Measurements from ENCODE around the gene NTRK1.

Gene NTRK1

DNA sequence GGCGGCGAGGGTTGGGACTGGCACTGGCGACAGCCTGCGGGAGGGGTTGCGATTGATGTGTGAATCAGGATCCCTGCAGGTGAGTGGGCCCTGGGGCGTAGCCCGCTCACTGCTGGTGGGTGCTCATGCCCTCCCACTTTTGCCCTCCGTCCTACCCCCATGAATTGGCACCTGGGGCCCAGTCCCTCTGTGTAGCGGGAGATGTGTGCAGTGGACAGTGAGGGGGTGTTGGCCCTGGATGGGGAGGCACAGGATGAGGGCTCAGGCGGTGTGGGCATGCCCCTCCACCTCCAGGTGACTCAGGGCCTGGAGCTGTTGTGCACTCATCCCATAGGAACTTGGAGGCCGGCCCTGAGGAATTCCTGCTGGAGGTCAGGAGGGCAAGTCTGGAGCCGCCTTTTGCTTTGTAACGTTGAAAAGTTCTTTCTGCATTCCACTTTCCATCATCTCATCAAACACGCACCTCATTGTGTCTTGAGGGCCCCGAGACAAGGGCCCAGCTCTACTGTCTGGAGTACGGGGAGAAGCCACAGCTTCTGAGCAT, 35.9 kb downstream of the NTRK1 start:
- no peak for DNase-seq (ENCODE audit: low read depth in 4 of 4, low spot score in 1 of 4)

DNA sequence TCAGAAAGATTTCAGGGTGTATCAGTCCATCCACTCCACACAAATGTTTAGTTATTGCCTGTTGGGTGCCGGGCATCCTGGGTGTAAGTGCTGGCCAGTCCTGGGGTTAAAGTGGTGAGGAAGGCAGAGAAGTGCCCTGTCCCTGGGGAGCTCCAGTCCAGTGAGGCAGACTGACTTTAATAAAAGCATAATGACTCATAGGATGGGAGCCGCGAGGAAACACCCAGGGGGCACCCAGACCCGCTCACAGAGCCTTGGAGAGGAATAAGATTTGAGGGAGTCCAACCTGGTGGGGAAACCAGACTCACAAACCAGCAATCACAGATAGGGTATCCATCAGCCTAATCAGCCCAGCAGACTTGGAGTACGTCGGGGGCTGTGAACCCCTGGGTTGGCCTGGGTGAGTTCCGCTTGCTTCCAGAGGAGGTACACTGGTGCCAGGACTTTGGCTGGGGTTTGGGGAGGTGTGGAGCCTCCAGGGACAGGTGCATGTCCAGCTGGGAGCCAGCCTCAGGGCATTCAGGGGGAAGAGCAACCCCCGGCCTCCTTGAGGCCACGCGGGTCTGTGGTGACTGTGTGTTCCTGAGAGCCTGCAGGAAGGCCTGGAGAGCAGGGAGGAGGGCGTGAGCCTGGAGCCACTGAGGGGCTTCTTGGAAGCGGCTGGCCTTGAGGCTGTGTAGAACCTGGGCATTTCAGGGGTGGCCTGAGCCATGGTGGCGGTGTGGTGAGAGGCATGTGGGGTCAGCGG, 36.6 kb downstream of the NTRK1 start:
- DNase-seq (ENCODE audit: low read depth in 4 of 4, low spot score in 1 of 4), result no peak

DNA sequence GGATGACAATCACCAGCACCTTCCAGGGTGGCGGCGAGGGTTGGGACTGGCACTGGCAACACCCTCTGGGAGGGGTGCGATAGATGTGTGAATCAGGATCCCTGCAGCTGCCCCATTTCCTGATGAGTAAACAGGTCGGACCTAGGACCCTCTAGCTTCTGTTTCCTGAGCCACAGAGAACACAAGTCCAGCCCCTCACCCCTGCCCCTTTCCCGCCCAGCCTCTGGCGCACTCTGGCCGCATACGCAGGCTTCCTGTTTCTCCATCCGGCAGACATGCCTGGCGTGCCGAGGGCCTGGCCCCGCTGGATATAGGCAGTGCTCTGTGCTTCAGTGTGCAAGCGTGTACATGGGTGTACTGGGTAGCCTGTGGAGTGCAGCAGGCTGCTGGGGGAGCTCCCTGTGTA, 37.5 kb downstream of the NTRK1 start:
- no peak for DNase-seq (ENCODE audit: low read depth in 4 of 4, low spot score in 1 of 4)

DNA sequence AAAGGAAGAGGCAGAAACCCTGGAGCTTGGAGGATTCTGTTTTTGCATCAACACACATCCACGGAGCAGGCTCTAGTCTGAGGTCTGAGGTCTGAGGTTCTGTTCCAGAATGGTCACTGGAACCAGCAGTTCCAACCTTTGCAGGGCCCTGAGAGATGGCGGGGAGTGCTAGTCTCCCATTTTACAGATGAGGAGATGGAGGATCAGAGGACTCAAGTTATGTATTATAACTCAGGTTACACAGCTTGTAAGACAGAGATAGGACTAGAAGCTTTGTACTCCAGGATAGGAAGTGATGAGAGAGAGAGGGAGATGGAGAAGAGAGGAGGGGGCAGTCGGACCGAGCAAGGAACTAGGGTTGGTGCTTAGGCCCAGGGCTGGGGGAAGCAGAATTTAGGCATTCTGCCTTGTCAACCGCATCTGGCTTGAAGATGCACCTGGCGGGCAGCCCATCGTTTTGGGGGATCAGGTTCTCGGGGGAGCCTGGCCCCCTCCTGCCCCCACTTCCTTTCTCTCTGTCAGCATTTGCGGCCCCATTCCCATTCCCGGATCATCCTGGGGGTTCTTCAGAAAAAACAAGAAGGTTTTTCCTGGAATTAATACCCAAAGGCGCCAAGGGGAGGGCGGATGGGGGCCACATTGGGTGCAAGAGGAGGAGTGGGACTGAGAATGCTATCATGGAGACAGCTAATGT, 38.5 kb downstream of the NTRK1 start:
- no peak for DNase-seq (ENCODE audit: low read depth in 4 of 4, low spot score in 1 of 4)

DNA sequence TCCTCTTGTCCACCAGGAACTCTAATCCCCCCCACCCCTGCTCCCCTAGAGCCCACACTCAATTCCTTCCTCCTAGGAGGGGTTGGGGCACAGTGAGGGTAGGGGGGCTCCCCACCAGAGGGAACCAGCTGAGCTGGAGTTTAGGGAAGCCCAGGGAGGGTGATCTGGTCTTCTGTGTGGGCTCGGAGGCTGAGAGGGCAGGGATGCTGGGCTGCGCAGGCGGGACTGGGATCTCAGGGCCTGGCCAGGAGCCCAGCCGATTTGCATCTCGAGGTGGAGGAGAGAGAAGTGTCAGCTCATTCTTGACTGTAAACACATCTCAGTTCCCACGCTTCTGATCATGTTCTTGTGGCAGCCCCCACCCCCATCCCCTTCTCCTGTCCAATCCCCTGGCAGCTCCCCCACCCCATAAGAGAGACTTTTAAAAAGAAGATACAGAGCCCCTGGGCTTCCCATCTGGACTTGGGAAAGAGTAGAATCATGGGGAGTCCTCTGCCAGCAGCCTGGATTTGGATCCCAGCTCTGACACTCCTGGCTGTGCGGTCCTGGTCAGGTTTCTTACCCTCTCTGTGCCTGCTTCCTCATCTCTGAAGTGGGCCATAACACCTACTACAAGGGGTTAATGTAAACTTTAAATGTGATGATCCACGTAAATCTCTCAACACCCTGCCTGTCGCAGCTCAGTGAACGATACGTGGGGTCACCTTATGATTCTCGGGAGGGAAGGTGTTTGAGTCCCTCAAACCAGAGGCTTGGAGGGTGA, 39.5 kb downstream of the NTRK1 start:
- no peak for DNase-seq (ENCODE audit: low read depth in 4 of 4, low spot score in 1 of 4)

DNA sequence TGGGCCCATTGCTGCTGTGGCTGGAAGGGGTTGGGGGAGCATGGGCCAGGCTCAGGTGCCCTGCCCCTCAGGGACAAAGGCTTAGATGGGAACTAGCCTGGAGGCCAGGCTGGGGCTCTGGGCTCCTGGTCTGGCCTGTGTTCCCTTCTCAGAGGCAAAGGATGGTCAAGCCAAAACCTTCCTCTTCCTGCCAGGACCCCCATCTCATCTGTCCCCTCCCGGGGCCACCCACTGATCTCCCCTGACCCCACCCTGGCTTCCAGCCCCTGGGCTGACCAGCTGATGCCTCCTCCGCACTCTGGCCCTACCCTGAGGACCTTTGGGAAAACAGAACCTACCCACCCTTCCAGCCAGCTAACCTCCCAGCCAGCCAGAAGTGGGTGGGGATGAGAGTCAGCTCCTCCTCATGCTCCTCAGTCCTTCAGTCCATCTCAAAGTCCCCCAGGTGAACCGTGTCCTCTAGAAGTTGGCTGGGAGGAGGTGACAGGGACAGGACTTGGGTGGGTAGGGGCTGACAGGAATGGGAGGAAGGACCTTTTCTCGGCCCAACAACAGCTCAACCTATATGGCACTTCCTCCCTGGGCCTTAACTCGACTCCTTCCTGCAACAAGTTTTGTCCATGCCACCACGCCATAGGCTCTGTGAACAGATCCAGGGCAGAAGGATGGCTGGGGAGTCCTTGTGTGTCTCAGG, 40.4 kb downstream of the NTRK1 start:
- no peak for DNase-seq (ENCODE audit: low read depth in 4 of 4, low spot score in 1 of 4)

DNA sequence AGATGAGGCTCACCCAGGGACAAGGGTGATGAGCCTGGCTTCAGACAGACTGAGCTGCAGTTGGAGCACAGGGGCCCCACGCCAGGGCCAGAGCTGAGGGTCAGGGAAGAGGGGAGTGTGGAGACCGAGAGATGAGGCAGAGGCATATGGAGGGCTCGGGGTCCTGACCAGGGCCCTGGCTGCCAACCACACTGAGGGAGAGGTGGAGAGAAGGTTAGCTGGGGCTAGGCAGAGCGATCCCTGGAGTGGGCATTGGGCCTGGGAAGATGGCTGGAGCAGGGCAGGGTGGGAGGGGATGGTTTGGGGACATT, 40.9 kb downstream of the NTRK1 start:
- no peak for DNase-seq (ENCODE audit: low read depth in 4 of 4, low spot score in 1 of 4)

DNA sequence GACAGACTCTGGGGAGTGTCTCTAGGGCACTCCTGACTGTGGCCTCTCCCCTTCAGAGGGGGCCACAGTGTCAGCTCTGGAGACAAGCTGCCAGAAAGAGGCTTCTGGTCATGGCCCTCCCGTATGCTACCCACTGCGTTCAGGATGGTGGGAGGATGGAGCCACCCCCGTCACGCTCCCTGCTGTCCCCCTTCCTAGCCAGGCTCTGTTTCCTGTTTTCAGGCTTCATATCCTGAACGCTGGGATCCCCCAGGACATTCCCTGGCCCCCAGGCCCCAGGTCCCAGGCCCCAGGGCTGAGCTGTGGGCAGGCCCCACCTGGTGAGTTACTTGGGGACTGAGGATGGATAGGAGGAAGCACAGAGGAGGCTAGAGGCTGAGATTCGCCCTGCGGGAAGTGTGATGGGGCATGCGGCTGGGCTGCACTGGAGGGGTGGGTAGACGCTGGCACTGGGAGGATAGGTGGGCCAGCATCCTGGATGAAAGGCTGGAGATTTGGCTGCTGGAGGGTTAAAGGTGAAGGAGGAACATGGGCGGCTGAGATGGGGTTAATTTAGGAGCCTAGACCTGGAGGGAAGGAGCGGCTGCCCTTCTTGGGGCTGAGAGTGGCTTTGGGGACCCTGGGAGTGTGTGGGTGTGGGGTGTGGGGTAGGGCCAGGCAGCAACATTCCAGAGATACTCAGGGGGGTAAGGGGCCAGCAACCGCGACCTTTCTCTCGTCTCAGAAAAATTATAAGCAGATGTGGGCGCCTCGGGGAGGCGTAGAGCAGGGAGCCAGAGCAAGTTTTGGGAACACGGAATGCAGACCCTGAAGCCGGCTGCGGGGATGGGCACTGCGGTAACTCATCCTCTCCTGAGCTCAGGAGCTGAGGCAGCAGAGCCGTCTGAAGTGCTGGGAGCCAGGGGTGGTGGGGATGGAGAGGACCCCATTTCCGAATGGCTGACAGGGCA, 41.6 kb downstream of the NTRK1 start:
- no peak for DNase-seq (ENCODE audit: low read depth in 4 of 4, low spot score in 1 of 4)

DNA sequence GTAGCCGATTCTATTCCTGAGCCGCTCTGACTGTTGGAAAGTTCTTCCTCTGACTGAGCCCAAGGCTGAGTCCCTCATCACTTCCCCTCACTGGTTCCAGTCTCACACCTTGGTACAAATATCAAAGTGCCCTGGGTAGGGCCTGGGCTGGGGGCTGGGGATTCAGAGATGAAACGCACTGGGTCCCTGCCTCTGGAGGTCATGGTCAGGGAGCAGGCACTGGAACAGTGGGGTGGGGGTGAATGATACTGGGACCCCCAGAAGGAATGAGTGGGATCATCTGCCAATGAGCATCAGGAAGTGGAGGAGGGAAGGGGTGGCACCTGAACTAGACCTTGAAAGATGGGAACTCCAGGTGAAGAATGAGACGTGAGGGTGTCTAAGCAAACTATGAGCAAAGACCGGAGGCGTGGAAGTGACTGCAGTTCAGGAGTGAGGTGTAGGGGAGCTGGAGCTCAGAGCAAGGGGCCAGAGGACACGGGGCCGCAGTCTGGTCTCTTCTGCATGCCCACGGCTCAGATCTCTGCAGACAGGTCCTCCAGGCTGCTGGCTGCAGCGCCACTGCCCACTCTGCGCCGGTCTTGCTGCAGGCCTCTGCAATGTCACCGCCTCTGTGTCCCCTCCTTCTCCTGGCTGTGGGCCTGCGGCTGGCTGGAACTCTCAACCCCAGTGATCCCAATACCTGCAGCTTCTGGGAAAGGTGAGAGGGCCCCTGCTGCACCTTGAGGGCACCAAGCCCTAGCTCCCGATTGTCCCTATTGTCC, 42.8 kb downstream of the NTRK1 start:
- no peak for DNase-seq (ENCODE audit: low read depth in 4 of 4, low spot score in 1 of 4)

DNA sequence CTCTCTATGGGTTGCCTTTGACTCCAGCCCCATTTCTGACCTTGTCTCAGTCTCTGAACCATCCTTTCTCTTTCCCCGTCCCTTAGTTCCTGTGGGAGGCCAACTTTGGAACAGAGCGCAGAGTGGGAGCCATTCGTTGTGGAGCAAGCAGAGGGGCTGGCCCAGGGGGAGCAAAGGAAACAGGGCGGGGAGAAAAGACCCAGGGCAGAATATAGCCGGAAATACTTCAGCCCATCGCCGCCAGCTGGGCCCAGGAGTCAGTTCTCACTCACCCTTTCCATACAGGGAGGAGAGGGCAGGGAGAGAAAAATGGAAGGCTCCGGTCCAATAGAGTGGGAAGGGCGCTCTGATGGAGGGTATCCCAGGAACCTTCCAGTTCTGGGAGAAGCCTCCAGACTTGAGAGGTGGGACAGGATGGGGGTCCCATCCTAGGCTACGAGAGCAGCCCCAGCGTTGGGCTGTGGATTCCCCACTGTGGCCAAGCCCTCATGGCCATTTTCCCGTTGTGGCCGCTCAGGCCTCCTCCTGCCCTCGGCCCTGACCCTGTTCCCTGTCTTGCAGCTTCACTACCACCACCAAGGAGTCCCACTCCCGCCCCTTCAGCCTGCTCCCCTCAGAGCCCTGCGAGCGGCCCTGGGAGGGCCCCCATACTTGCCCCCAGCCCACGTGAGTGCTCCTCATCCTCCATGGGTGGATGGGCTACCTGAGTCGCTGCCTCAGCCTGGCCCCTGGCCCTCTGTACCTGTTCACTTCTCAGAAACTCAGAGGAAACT, 43.7 kb downstream of the NTRK1 start:
- DNase-seq (ENCODE audit: low read depth in 4 of 4, low spot score in 1 of 4), result no peak

DNA sequence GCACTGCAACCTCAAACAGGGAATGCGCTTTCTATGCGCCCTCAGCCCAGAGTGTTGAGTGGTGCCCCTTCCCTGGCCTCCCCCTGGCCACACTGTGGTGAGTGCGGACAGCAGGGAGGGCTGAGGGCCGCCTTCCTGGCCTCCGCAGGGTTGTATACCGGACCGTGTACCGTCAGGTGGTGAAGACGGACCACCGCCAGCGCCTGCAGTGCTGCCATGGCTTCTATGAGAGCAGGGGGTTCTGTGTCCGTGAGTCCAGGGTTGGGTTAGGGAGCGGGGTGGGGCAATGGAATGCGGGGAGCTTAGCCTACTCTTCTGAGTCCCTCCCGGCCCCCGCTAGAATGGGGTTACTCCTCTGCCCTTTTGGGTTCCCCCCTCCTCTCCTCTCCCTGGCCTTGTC, 44.5 kb downstream of the NTRK1 start:
- DNase-seq (ENCODE audit: low read depth in 4 of 4, low spot score in 1 of 4), result no peak

DNA sequence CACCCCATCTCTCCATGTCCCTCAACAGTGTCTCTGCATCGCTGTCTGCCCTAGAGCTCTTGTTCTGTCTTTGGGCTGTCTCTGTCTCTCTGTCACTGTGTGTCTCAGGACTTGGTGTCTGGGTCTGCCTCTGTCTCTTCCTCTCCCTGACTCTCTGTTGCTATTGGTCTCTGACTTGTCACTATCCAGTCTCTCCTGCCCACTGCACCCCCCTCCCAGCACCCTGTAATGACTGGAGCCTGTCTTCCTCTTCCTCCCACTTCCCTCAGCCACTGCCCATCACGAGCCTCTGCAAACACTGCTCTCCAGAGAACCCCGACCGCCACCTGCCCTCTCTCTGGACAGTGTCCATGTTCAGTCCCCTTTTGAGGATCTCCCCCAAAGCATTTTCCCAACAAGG, 45.0 kb downstream of the NTRK1 start:
- no peak for DNase-seq (ENCODE audit: low read depth in 4 of 4, low spot score in 1 of 4)

DNA sequence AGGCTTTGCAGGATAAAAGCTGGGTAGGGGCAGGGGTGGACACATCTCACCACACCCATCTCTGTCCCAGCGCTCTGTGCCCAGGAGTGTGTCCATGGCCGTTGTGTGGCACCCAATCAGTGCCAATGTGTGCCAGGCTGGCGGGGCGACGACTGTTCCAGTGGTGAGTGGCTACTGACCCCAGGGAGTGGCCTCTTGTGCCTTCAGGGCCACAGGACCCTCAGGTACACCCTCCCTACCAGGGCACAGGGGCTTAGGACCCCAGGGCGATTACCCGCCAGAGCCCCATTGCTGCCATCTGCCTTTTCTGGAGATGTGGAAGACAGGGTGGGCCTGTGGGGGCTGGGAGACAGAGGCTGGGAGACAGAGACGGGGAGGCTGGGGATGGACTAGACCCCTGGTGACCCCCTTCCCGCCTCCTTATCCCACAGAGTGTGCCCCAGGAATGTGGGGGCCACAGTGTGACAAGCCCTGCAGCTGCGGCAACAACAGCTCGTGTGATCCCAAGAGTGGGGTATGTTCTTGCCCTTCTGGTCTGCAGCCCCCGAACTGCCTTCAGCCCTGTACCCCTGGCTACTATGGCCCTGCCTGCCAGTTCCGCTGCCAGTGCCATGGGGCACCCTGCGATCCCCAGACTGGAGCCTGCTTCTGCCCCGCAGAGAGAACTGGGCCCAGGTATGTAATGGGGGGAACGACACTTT, 45.7 kb downstream of the NTRK1 start:
- no peak for DNase-seq (ENCODE audit: low read depth in 4 of 4, low spot score in 1 of 4)

DNA sequence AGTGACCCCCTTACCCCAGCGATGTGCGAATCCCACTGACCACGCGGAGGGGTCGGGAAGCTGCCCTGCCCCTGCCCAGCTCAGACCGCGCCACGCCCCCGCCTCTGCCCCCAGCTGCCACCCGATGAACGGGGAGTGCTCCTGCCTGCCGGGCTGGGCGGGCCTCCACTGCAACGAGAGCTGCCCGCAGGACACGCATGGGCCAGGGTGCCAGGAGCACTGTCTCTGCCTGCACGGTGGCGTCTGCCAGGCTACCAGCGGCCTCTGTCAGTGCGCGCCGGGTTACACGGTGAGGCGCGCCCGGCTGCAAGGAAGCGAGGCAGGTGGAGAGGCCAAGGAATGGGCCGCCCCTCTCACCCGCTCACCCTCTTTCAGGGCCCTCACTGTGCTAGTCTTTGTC, 47.9 kb downstream of the NTRK1 start:
- no peak for DNase-seq (ENCODE audit: low read depth in 4 of 4, low spot score in 1 of 4)

DNA sequence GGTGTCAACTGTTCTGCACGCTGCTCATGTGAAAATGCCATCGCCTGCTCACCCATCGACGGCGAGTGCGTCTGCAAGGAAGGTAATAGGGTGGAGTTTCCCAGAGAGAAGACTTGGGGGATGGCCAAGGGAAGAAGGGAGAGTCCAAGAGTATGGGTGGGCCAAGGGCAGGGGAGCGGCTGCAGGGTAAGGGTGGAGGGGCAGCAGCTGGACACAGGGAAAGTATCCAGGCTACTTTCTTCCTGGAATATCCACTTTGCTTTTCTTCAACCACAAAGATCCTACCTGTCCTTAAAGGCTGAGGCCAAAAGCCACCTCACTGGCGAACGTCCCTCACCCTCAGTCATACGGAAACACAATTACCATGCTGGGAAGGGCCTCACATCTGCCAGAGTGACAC, 48.3 kb downstream of the NTRK1 start:
- no peak for DNase-seq (ENCODE audit: low read depth in 4 of 4, low spot score in 1 of 4)

DNA sequence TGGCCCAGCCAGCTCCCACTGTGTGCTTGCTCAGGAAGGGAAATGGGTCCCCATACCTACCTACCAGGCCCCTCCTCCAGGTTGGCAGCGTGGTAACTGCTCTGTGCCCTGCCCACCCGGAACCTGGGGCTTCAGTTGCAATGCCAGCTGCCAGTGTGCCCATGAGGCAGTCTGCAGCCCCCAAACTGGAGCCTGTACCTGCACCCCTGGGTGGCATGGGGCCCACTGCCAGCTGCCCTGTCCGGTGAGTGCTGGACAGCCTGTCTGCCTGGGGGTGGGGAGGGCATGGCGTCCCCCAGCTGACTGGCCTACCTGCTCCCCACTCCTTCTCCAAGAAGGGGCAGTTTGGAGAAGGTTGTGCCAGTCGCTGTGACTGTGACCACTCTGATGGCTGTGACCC, 49.0 kb downstream of the NTRK1 start:
- DNase-seq (ENCODE audit: low read depth in 4 of 4, low spot score in 1 of 4), result no peak

DNA sequence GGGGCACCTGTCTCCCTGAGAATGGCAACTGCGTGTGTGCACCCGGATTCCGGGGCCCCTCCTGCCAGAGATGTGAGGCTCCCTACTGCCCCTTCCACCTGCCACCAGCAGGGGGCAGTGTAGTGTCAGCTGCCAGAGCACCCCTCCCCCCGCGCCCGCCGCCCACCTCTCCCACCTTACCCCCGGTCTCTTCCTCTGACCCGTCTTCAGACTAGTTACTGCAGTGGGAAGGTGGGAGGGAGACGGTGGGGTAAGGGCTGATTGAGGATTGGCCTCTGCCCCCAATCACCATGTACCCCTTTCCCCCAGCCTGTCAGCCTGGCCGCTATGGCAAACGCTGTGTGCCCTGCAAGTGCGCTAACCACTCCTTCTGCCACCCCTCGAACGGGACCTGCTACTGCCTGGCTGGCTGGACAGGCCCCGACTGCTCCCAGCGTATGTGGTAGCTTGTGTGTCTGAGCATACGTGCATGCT, 49.7 kb downstream of the NTRK1 start:
- DNase-seq (ENCODE audit: low read depth in 4 of 4, low spot score in 1 of 4), result peak in 3 of 4 experiments; percentile 35 to 47 (median 37)
